Occipital lobe (tissue), 2 donors: ENCODE results near the gene RALGAPA2. TPM values are rescaled to one million over a fixed set of nuclear protein-coding genes. Genes with fewer than 3 reads are reported as not detected.
A peak's percentile ranks its signal among the peaks of the same experiment; 100 is the strongest.

Experiments
- DNase-seq: peaks from one replicate; lab custom pipeline; 2025; lab: John Stamatoyannopoulos, UW
- total RNA-seq: library from RNA; depleted of rRNA; stranded (reverse); fragments of >200 nt; gene quantifications from one replicate; pipeline ENCODE4 v1.2.3, GENCODE V29; 2014

The RALGAPA2 gene
- total RNA-seq, 1 donor from 2014 or later = 63.9 TPM

GRCh38 chr20:20472684-20473274 lies 239.7 kb downstream of the RALGAPA2 start:
- no peak for DNase-seq

GRCh38 chr20:20466341-20466879 lies 246.0 kb downstream of the RALGAPA2 start:
- no peak for DNase-seq

- DNase-seq = peak; percentile 6
These were observed 247.2 kb downstream of the RALGAPA2 start for GRCh38 chr20:20465252-20465651.

GRCh38 chr20:20463933-20464374 lies 248.5 kb downstream of the RALGAPA2 start:
- peak; percentile 31 for DNase-seq

- no peak for DNase-seq
These were observed 250.3 kb downstream of the RALGAPA2 start for GRCh38 chr20:20462185-20462584.

- DNase-seq = no peak
These were observed 250.9 kb downstream of the RALGAPA2 start for GRCh38 chr20:20461551-20461950.

- DNase-seq = no peak
These were observed 252.7 kb downstream of the RALGAPA2 start for GRCh38 chr20:20459726-20460125.

- no peak for DNase-seq
These were observed 254.9 kb downstream of the RALGAPA2 start for GRCh38 chr20:20457392-20458126.

- DNase-seq = no peak
These were observed 255.7 kb downstream of the RALGAPA2 start for GRCh38 chr20:20456741-20457140.

GRCh38 chr20:20455926-20456325 lies 256.5 kb downstream of the RALGAPA2 start:
- DNase-seq = no peak

- DNase-seq = no peak
These were observed 257.4 kb downstream of the RALGAPA2 start for GRCh38 chr20:20454850-20455627.

- no peak for DNase-seq
These were observed 258.1 kb downstream of the RALGAPA2 start for GRCh38 chr20:20454367-20454766.

GRCh38 chr20:20452254-20452676 lies 260.2 kb downstream of the RALGAPA2 start:
- DNase-seq = peak; percentile 94

- DNase-seq = peak; percentile 21
These were observed 261.9 kb downstream of the RALGAPA2 start for GRCh38 chr20:20450521-20450920.

GRCh38 chr20:20448881-20449280 lies 263.6 kb downstream of the RALGAPA2 start:
- no peak for DNase-seq

- DNase-seq = no peak
These were observed 265.2 kb downstream of the RALGAPA2 start for GRCh38 chr20:20447196-20447595.

GRCh38 chr20:20446425-20447015 lies 265.9 kb downstream of the RALGAPA2 start:
- no peak for DNase-seq

GRCh38 chr20:20446001-20446400 lies 266.4 kb downstream of the RALGAPA2 start:
- DNase-seq = no peak

GRCh38 chr20:20443504-20443903 lies 268.9 kb downstream of the RALGAPA2 start:
- no peak for DNase-seq

GRCh38 chr20:20442466-20442865 lies 270.0 kb downstream of the RALGAPA2 start:
- no peak for DNase-seq

- DNase-seq = no peak
These were observed 271.4 kb downstream of the RALGAPA2 start for GRCh38 chr20:20440886-20441658.
